Measurements from ENCODE around the gene GRIA4.

GRIA4 gene

DNA sequence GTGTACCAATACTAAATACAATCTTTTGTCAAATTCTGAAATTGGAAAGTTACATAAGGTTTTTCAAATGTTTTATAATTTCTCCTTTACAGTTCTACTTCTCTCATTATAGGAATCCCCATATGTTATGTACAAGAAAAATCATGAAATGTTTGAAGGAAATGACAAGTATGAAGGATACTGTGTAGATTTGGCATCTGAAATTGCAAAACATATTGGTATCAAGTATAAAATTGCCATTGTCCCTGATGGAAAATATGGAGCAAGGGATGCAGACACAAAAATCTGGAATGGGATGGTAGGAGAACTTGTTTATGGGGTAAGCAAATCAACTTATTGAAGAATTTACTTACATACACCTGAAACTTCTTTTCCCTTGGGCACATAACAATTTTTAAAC lies 308.7 kb downstream of the GRIA4 start:
- DNase-seq (ENCODE audit: low read depth): no peak

GRCh38 chr11:105923252-105923651 lies 313.4 kb downstream of the GRIA4 start:
- no peak for DNase-seq (ENCODE audit: low read depth)

- no peak for DNase-seq (ENCODE audit: low read depth)
Measured at GRCh38 chr11:105923807-105924206, 313.9 kb downstream of the GRIA4 start.

DNA sequence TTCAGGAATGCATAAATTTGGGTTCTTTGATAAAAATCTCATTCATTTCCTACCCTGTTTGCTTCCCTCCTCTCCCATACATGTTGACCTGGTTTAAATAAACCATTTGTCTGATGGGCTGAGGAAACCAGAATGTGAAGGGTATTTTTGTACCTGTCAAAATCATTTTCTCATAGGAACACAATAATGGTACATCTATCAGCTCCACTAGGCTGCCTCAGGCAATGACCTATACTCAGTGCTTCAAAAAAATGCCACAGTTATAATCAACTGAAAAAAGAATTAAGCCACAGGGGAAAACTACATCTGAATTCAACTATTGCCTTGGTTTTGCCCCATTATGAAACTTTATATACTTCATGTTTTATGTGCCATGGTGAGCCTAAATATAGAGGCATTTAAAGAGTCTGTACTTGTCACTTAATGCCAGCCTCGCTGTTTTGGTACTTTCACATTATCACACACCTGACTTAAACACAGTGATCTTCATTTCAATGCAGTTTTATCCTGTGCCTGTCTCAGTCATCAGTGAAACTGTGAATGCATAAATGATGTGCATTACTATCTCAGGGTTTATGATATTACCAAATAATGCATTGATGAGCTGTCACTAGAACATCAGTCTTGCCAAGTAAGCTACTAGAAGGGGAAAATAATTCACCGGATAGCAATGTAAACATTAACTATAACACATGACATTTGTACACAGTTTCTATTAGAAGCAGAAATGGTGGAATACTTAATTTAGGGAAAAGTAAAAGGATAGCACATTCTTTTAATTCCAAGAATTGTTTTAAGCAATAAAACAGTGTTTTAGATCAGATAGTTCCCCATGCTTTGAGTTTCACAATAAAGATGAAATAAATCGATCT lies 319.4 kb downstream of the GRIA4 start:
- no peak for DNase-seq (ENCODE audit: low read depth)

DNA sequence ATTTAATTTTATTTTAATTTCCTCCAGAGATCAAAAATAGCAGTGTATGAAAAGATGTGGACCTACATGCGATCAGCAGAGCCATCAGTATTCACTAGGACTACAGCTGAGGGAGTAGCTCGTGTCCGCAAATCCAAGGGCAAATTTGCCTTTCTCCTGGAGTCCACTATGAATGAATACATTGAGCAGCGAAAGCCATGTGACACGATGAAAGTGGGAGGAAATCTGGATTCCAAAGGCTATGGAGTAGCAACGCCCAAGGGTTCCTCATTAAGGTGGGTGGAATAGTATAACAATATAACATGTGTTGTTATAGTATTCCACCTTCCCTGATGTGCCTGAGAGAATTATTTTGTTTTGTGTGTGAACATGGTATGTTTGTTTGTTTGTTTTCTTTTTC lies 323.8 kb downstream of the GRIA4 start:
- no peak for DNase-seq (ENCODE audit: low read depth)

DNA sequence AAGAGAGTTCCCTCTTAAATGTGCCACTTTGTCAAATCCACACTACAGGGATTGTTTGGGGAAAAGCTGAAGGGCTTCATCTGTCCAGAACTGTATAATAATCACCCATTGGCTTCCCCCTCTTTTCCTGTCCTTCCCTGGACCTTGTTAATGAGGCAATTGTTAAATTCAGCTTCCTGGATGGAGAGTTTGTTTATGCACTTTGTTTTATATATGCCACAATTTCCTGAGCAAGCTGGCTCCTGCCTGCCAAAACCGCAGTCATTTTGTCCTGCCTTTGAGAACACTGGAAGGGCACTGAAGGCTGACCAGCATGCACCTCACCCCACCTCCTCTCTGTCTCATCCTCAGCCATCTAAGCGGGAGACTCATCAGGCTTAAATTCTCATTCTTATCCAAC lies 325.9 kb downstream of the GRIA4 start:
- no peak for DNase-seq (ENCODE audit: low read depth)

DNA sequence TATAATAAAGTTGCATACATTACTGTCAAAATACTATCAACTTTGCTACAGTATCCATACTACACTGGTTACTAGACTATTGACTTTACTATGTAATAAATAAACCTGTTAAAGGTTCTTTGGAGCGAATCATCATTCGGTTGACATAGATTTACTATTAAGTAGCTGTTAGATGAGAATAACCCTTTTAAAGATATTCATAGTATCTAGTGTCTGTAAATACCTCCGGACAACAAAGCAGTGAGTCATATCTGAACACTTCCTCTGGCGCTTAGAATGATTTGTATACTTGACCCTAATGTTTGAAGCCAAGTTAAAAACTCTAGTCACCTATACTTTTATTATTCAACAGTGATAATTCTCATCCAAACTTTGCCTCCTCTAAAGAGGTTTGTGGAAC lies 327.5 kb downstream of the GRIA4 start:
- no peak for DNase-seq (ENCODE audit: low read depth)

DNA sequence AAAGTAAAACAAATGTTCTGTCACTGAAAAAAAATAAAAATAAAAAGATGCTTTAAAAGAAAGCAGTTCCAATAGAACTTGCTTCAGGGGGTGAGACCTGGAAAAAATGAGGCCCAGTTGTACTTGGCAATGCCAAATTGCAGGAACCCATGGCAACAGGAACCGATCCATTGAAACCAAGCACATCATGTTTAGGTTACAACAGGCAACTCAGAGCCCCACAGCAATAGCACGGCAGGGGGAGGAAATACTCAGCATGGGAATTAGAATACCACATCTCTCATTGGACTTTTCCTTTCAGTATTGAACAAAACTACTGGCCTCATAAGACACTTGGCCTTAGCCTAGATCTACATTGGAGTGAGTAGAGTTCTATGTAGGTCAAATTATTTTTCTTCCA lies 327.9 kb downstream of the GRIA4 start:
- no peak for DNase-seq (ENCODE audit: low read depth)

DNA sequence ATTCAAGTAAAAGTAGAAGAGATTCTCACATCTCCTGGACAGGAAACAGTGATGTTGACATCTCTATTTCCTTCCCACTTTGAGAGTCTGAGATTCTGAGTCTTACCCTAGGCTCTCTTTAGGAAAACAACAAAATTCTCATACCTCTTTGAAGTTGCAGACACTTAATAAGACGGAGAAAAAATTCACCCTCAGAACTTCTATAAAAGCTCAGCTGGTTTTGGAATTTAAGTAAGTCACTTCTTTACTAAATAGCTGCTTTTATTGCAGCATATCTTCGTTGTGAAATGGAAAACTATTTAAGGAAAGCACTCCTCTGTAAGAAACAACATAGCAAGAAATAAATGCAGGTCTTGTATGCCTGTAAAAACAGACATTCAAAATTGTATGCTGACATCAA lies 333.0 kb downstream of the GRIA4 start:
- no peak for DNase-seq (ENCODE audit: low read depth)

GRCh38 chr11:105948918-105949590 lies 339.2 kb downstream of the GRIA4 start:
- no peak for DNase-seq (ENCODE audit: low read depth)

- no peak for DNase-seq (ENCODE audit: low read depth)
Measured at GRCh38 chr11:105953886-105954285, 344.0 kb downstream of the GRIA4 start.

- no peak for DNase-seq (ENCODE audit: low read depth)
Measured at GRCh38 chr11:105960252-105961245, 350.7 kb downstream of the GRIA4 start.

- no peak for DNase-seq (ENCODE audit: low read depth)
Measured at GRCh38 chr11:105968021-105968697, 358.3 kb downstream of the GRIA4 start.

GRCh38 chr11:105969756-105970155 lies 359.9 kb downstream of the GRIA4 start:
- DNase-seq (ENCODE audit: low read depth): no peak

GRCh38 chr11:105975128-105975527 lies 365.3 kb downstream of the GRIA4 start:
- DNase-seq (ENCODE audit: low read depth): no peak

GRCh38 chr11:105979997-105980703 lies 370.3 kb downstream of the GRIA4 start:
- DNase-seq (ENCODE audit: low read depth): no peak

DNA sequence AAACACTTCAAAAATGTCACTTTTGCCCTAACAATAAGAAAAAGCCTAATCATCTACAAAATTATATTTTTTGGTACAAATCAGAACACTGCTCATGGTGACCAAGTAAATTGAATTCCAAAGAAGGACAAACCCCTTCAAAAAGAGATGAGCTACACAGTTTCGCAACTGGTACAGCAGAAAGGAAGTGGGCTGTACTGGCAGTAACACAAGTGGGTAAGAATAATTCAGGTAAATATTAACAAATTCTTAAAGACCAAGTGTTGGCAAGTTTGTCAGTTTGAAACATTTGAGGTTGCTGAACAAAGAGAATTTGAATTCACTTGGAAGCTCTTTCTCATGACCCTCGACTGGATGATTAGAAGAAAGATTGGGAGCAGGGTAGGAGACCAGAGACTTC lies 376.7 kb downstream of the GRIA4 start:
- no peak for DNase-seq (ENCODE audit: low read depth)

DNA sequence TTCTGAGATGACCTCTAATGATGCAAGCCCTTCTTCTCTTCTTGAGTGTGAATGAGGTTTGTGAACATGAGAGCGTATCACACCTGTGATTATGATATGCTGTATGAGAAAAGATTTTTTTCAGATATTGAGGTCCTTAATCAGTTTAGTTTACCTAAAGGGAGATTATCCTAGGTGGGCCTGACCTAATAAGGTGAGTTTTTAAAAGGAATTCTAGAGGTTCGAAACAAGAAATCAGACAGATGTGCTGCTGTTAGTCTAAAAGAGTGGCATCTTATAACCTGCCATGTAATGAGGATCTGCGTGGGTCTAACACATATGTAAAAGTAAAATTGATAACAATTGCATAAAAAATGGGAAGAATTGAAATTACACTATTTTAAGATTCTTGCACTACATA lies 378.3 kb downstream of the GRIA4 start:
- DNase-seq (ENCODE audit: low read depth): no peak

DNA sequence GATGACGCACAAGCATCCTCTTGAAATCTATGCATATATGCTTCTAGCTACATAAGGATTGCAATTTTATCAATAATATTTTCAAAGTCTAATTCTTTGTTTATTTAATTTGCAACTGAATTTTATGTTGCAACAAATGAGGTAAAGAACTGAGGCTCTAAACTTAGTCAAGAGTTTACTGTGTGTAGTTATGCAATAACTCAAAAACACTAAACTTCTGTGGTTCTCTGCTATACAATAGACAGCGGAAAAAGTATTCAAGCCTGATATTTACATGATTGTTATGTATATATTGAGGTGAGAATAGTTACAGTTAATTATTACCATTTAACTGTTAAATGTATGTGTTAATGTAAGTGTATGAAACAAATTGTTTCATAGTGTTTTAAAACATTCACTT lies 379.3 kb downstream of the GRIA4 start:
- no peak for DNase-seq (ENCODE audit: low read depth)

DNA sequence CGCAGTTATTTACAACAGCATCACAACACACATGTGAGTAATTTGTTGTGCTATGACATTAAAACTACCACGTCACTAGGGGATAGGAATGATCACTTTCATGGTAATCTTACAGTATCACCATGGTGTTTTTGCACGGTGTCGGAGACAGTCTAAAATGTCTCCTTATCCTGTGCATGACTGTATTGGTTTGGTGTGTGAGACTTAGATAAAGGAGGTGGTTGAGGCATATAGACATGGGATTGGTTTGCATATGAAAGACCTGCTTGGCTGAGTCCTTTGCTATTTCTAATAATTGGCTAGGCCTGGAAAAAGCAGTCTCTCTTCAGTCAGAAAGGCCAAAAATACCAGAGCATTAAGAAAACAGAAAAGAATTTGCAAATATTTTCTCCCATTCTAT lies 382.0 kb downstream of the GRIA4 start:
- no peak for DNase-seq (ENCODE audit: low read depth)

Data from stimulated activated CD8-positive, alpha-beta memory T cell treated with anti-CD3 and anti-CD28 coated beads, Interleukin-15, amount 100 ng/mL, for 1 hour (primary cell).